Panc1 (cell line): ENCODE measurements around the gene LAMA1. TPM values are rescaled to one million over a fixed set of nuclear protein-coding genes. Genes with fewer than 3 reads are reported as not detected.

Source experiments
- ATAC-seq: fragments of 200-7000 bp; cut with Tn5 transposase; 2 replicates; pipeline ENCODE4 v1.9.1; 2020; ENCODE audit warnings: mild to moderate bottlenecking, moderate library complexity
- BruUV-seq: library from RNA; stranded (reverse); fragments of 400-500 nt; replicated peaks from 2 replicates; lab custom pipeline; 2021; lab: Mats Ljungman, UMichigan
- CTCF ChIA-PET: fragments of 300-600 bp; sonication (Branson Sonifier 250); formaldehyde crosslinking; loops from one replicate; lab custom pipeline; 2022; ENCODE audit warnings: antibody characterized with exemption; lab: Charles Lee
- POLR2A ChIA-PET: fragments of 300-600 bp; sonication (Branson Sonifier 250); formaldehyde crosslinking; loops from one replicate; lab custom pipeline; 2022; ENCODE audit warnings: antibody characterized with exemption; lab: Charles Lee
- DNase-seq: peaks from one replicate; pipeline ENCODE4 v3.0.0-alpha.2; 2010; ENCODE audit warnings: low read depth, low spot score
- H3K27ac ChIP-seq: 2 replicates; pipeline ENCODE4 v1.5.1; 2011; ENCODE audit warnings: mild to moderate bottlenecking, low read length, inconsistent platforms
- H3K27me3 ChIP-seq: fragments of 200-500 bp; sonication (Bioruptor generic); 2 replicates; pipeline ENCODE4 v1.6.0; 2014; ENCODE audit warnings: low read length, inconsistent platforms; ENCODE audit not compliant: control insufficient read depth, insufficient read depth
- H3K36me3 ChIP-seq: fragments of 200-500 bp; sonication (Bioruptor generic); 2 replicates; pipeline ENCODE4 v1.5.1; 2014; ENCODE audit warnings: inconsistent platforms, mild to moderate bottlenecking, low read length, moderate library complexity; ENCODE audit not compliant: control insufficient read depth, insufficient read depth
- H3K4me1 ChIP-seq: 2 replicates; pipeline ENCODE4 v1.5.1; 2011; ENCODE audit warnings: inconsistent platforms, mild to moderate bottlenecking, low read length, moderate library complexity; ENCODE audit not compliant: control insufficient read depth, insufficient read depth
- H3K4me3 ChIP-seq, 2 experiments: 2 replicates each; pipeline ENCODE4 v1.5.1; 2011 to 2012; ENCODE audit warnings: low read depth in 2 of 2, low read length in 2 of 2, mild to moderate bottlenecking in 2 of 2, inconsistent platforms in 1 of 2, moderate library complexity in 1 of 2
- H3K9me3 ChIP-seq: fragments of 200-500 bp; sonication (Bioruptor generic); 2 replicates; pipeline ENCODE4 v1.5.1; 2014; ENCODE audit warnings: low read depth, mild to moderate bottlenecking, inconsistent platforms, low read length, moderate library complexity; ENCODE audit not compliant: control insufficient read depth, insufficient read depth
- CTCF ChIP-seq: fragments of 450-650 bp; IDR thresholded peaks from 2 replicates; pipeline ENCODE4 v1.5.1; 2017; ENCODE audit warnings: mild to moderate bottlenecking
- POLR2AphosphoS5 ChIP-seq: IDR thresholded peaks from 2 replicates; pipeline ENCODE4 v1.6.1; 2012; ENCODE audit warnings: mild to moderate bottlenecking, low read depth, low read length, moderate library complexity
- SIN3A ChIP-seq: IDR thresholded peaks from 2 replicates; pipeline ENCODE4 v1.6.1; 2012; ENCODE audit warnings: low read depth, mild to moderate bottlenecking, low read length, moderate library complexity, borderline replicate concordance; ENCODE audit not compliant: insufficient read depth
- TCF7L2 ChIP-seq: IDR thresholded peaks from 2 replicates; pipeline ENCODE4 v1.6.1; 2011; ENCODE audit warnings: mild to moderate bottlenecking, low read depth, low read length, inconsistent platforms
- in situ Hi-C: cut with HindIII; loops from 2 replicates; pipeline ENCODE4 v1.10.0; 2016; ENCODE audit warnings: low sequenced_read_pairs, low pct_unique_long_range_greater_than_20kb
- intact Hi-C: fragments of 100-400 bp; cut with micrococcal nuclease; formaldehyde crosslinking; loops from one replicate; pipeline ENCODE4 v1.10.0; 2022; ENCODE audit not compliant: unreplicated experiment
- total RNA-seq: library from RNA; stranded (reverse); gene quantifications from one replicate; pipeline ENCODE4 v1.2.1, GENCODE V29; 2021; ENCODE audit not compliant: unreplicated experiment
- TF ChIP-seq, protein P1 (sequence below), 2 experiments: IDR thresholded peaks; 2 replicates each; pipeline ENCODE4 v1.6.1; 2011 to 2012; ENCODE audit warnings: low read depth in 2 of 2, control low read depth in 1 of 2, low read length in 1 of 2, mild to moderate bottlenecking in 1 of 2, moderate library complexity in 1 of 2; ENCODE audit not compliant: insufficient read depth in 1 of 2

LAMA1 gene
- total RNA-seq, 1 experiment from 2014 or later = 0.03 TPM

- in situ Hi-C loops (no loop called here), intact Hi-C loops (no loop called here)
- ATAC-seq (no peak), DNase-seq (no peak)
- Histone ChIP-seq H3K36me3 (no peaks in the 10 kb centered on the region), H3K9me3 (no peaks in the 10 kb centered on the region), H3K27me3 (no peaks in the 10 kb centered on the region), H3K4me3 (no peak overlapping the region), H3K4me1 (no peaks in the 10 kb centered on the region), H3K27ac (no peak overlapping the region)
- ChIA-PET CTCF (no interaction called here), POLR2A (no interaction called here)
- TF ChIP-seq CTCF (no peak), TCF7L2 (no peak), POLR2AphosphoS5 (no peak), SIN3A (no peak)
- TF ChIP-seq, protein P1, sequence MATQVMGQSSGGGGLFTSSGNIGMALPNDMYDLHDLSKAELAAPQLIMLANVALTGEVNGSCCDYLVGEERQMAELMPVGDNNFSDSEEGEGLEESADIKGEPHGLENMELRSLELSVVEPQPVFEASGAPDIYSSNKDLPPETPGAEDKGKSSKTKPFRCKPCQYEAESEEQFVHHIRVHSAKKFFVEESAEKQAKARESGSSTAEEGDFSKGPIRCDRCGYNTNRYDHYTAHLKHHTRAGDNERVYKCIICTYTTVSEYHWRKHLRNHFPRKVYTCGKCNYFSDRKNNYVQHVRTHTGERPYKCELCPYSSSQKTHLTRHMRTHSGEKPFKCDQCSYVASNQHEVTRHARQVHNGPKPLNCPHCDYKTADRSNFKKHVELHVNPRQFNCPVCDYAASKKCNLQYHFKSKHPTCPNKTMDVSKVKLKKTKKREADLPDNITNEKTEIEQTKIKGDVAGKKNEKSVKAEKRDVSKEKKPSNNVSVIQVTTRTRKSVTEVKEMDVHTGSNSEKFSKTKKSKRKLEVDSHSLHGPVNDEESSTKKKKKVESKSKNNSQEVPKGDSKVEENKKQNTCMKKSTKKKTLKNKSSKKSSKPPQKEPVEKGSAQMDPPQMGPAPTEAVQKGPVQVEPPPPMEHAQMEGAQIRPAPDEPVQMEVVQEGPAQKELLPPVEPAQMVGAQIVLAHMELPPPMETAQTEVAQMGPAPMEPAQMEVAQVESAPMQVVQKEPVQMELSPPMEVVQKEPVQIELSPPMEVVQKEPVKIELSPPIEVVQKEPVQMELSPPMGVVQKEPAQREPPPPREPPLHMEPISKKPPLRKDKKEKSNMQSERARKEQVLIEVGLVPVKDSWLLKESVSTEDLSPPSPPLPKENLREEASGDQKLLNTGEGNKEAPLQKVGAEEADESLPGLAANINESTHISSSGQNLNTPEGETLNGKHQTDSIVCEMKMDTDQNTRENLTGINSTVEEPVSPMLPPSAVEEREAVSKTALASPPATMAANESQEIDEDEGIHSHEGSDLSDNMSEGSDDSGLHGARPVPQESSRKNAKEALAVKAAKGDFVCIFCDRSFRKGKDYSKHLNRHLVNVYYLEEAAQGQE (IDR thresholded peaks at IDR 0.05; ENCODE audit: insufficient read depth in 1 of 2, low read depth in 2 of 2, low read length in 1 of 2) = no peak
- BruUV-seq = no TSS peak
Observed at GRCh38 chr18:6971823-6972478, 145.6 kb downstream of the LAMA1 start.

DNA sequence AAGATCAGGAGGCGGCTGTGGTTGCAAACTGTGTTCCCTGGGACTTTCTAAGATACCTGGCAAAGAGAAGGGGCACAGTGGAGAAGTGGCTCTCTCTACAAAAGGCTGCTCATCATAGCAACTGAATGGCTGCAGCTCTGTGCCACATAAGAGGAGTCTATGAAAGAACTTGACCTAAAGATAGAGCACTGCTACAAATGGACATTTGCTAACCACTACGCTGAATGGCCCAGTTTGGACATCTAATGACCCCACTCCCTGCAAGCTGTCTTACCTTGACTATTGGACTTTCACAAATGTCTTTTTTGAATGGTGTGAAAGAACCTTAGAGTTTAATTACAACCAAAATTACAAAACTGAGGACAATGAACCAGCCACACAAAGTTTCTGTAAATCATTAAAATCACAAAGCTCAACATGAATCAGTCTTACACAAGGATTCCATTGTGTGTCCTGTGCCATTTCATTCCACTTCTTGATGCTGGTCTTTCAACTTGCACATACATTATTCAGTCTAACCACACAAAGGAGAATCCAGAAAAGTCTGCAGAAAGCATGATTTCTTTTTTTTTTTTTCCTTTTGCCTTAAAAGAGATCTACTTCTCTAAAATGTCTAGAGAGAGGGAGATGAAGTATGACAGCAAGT, 154.0 kb downstream of the LAMA1 start:
- Histone ChIP-seq H3K27me3 (no peaks in the 10 kb centered on the region), H3K9me3 (no peaks in the 10 kb centered on the region), H3K4me3 (no peak overlapping the region), H3K4me1 (no peaks in the 10 kb centered on the region), H3K27ac (no peak overlapping the region), H3K36me3 (no peaks in the 10 kb centered on the region)
- ATAC-seq (no peak), DNase-seq (no peak)
- in situ Hi-C loops = no loop called here
- no TSS peak for BruUV-seq
- intact Hi-C loops = no loop called here
- no peak for TF ChIP-seq POLR2AphosphoS5
- TF ChIP-seq CTCF = no peak
- TF ChIP-seq, protein P1 (IDR thresholded peaks at IDR 0.05; ENCODE audit: insufficient read depth in 1 of 2, low read depth in 2 of 2, low read length in 1 of 2) = no peak
- TF ChIP-seq TCF7L2 = no peak
- no peak for TF ChIP-seq SIN3A
- ChIA-PET CTCF (no interaction called here), POLR2A (no interaction called here)
